ENCODE results near the gene CCDC192.

GRCh38 chr5:127673117-127673800 lies 29.9 kb upstream of the CCDC192 start:
- TF ChIP-seq ZNF274 (IDR thresholded peaks at IDR 0.05; ENCODE audit: low read depth, low read length) (no peak), SUZ12 (IDR thresholded peaks at IDR 0.05; ENCODE audit: extremely low read depth, insufficient read depth, insufficient read length) (no peak)

Data from NT2/D1 (cell line).